SIG-M5 treated with dmso at 0.1 percent for 504 hours (cell line): ENCODE data around the gene LRRC43.
"Not testable (repeated sequence)": the region's sequence is repeated elsewhere in the genome, so short reads cannot be mapped to it uniquely, and the experiment has no call there.

Experiments used
- DNase-seq: peaks from one replicate; lab custom pipeline; 2025; ENCODE audit not compliant: unreplicated experiment; lab: John Stamatoyannopoulos, UW

Gene LRRC43

DNA sequence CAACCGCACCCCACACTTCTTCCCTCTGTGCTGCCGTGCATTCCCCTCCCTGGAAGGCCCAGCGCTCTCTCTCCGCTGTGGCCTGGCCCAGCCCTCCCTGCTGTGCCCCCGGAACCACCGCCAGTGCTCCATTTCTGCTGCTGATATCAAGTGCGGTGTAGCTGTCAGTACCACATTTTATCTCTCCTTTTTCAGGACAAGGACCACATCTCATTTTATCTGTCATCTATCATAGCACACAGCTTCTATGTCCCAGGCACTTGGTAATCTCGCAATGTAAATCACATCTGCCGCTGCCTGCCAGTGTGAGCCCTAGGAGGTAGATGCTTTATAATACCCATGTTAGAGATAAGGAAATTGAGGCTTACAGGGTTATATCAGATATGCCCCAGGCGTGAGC lies 27.2 kb upstream of the LRRC43 start:
- DNase-seq, result no peak

DNA sequence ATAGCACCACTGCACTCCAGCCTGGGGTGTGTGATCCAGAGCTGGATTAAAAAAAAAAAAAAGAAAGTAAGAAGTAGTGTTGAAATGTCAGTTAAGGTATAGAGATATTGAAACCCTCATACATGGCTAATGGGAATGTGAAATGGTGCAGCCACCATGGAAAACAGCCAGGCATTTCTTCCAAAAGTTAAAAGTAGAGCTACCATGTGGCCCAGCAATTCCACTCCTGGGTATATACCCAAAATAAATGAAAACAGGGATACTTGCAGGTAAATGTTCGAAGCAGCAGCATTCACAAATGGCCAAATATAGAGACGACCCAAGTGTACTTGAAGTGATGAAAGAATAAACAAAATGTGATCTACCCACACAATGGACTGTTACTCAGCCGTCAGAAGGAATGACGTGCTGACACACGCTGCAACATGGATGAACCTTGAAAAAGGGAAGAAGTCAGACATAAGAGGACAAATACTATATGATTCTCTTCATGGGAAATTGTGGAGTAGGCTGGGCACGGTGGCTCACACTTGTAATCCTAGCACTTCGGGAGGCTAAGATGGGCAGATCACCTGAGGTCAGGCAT lies 24.1 kb upstream of the LRRC43 start:
- DNase-seq, result no peak

GRCh38 chr12:122159882-122160281 lies 23.0 kb upstream of the LRRC43 start:
- DNase-seq, result no peak

DNA sequence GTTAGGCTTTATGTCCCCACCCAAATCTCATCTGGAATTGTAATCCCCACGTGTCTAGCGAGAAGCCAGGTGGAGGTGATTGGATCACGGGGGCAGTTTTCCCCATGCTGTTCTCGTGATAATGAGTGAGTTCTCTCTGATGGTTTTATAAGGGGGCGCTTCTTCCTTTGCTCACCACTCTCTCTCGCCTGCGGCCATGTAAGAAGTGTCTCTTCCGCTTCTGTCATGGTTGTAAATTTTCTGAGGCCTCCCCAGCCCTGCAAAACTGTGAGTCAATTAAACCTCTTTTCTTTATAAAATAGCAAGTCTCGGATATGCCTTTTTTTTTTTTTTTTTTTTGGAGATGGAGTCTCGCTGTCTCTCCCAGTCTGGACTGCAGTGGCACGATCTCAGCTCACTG lies 22.2 kb upstream of the LRRC43 start:
- no peak for DNase-seq

- no peak for DNase-seq
Measured at GRCh38 chr12:122161682-122162081, 21.2 kb upstream of the LRRC43 start.

DNA sequence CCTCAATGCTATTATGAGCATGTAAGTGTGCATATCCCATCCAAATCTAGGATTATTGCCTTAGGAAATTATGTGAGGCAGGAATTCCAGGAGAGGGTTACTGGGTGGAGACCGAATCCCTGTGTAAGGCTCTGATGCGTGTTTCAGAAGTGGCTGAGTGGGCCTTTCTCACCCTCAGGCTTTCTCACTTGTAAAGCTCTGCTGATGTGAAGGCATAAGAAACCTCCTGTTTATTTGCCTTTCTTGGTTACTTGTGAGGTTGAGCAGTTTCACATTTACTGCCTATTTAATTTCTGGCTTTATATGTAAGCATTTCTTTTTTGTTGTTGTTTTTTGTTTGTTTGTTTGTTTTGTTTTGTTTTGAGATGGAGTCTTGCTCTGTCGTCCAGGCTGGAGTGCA lies 19.9 kb upstream of the LRRC43 start:
- no peak for DNase-seq

DNA sequence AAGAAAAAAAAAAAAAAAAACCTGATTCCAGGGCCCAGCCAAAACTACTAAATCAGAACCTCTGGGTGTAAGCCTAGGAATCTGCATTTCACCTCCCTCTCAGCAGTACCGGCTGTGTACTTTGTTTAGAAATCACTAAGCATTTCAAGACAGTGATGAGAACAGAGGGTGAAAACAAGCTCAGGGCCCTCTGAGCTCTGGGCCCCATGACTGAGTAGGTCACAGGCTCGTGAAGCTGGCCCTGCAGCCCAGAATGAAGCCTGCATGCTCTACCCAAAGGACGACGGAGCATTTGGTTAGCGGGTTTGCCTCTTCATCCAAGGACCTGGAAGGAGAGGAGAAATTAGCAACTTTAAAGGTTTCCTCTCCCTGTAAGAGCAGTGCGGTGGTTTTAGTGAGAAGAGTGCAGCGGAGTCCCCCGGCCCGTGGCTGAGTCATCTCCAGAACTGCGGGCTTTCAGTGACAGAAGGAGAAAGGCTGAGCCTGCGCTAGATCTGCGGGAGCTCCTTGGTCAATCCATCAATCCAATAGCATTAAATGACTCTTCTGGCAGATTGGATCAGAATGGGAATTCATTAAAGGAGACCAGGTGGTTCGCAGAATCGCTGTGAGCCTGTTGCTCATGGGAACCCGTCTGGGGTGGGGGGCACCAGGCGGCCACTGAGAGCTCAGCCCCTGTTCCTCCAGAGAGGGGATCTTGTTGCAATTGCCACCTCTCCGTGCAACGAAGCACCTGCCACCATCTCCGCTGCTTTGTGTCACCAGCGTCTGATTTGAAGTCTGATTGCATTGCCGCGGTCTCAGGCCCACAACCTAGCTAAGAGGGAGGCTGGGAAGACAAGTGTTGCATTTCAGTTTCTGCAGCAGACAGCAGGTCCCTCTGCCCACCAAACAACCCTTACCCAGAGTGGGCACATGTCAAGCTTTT lies 16.2 kb upstream of the LRRC43 start:
- DNase-seq, result no peak

DNA sequence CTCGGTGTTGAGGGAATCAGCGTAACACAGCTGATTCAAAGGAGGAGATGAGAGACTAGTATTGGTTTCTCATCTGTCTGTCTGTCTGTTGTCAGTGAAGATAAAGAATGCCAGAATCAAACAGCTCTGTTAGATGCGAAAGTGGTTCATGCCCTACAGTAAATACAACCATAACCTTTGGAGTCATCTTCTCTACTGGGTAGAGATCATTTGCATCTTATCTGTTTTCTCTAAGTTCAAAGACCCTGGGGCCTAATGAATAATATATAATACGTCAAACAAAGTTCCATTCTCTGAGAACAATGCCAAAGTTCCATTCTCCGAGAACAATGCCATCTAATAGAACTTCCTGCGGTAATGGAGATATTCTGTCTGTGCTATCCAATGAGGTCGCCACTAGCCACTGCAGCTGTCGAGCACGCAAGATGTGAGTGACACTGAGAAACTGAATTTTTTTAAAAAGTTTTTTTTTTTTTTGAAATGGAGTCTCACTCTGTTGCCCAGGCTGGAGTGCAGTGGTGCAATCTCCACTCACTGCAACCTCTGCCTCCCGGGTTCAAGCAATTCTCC lies 15.5 kb upstream of the LRRC43 start:
- DNase-seq, result no peak

- no peak for DNase-seq
Measured at GRCh38 chr12:122168492-122168891, 14.4 kb upstream of the LRRC43 start.

DNA sequence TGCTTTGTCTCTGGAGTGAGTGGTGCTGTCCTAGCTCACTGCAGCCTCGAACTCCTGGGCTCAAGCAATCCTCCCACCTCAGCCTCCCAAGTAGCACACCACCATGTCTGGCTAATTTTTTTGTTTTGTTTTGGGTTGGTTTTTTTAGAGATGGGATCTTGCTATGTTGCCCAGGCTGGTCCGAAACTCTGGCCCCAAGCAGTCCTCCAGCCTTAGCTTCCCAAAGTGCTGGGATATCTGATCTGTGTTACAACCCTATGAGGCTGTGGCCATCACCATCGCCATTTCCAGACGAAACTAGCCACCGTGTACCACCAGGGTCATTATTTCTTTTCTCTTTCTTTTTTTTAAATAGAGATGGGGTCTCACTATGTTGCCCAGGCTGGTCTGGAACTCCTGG lies 11.5 kb upstream of the LRRC43 start:
- DNase-seq, result no peak

GRCh38 chr12:122172262-122172939 lies 10.5 kb upstream of the LRRC43 start:
- no peak for DNase-seq

GRCh38 chr12:122174155-122174845 lies 8.6 kb upstream of the LRRC43 start, which contains the start of gene IL31:
TSS of gene IL31 (minus strand) at chr12:122174221. CDS start at chr12:122174172, 49 bp downstream.
- DNase-seq, result no peak

GRCh38 chr12:122176473-122176872 lies 6.5 kb upstream of the LRRC43 start:
- not testable (repeated sequence) for DNase-seq

- DNase-seq, result no peak
Measured at GRCh38 chr12:122183588-122183940, 641 bp downstream of the LRRC43 start.

DNA sequence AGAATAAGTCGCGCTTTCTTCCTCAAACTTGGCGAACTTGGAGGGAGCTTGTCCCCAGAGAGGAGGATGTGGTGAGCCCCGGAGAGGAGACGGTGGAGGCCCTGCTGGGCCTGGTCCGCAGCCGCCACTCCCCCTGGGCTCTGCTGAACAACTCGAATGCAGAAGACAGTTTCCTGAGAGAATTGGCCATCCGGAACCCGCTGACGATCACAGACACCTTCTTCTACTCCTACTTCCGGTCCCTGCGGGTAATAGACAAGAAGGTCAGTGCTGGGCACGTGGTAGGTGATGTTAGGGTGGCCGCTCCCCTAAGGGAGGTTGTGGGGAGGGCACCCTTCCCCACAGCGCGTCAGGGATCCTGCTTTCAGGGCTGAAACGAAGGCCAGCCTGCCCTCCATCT lies 1.6 kb downstream of the LRRC43 start:
- no peak for DNase-seq

DNA sequence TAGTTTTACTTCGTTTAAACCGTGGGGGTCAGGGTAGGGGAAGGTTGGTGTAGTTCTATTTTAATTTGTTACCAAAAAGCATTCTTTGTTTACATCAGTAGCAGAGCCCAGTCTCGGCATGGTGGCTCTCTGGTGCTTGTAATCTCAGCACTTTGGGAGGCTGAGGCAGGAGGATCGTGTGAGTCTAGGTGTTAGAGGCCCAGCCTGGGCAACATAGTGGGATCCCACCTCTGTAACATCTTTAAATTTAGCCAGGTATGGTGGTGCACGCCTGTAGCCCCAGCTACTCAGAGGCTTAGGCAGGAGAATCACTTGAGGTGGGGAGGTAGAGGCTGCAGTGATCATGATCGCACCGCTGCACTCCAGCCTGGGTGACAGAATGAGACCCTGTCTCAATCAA lies 2.2 kb downstream of the LRRC43 start:
- DNase-seq, result no peak

- no peak for DNase-seq
Measured at GRCh38 chr12:122185494-122186082, 2.7 kb downstream of the LRRC43 start.

DNA sequence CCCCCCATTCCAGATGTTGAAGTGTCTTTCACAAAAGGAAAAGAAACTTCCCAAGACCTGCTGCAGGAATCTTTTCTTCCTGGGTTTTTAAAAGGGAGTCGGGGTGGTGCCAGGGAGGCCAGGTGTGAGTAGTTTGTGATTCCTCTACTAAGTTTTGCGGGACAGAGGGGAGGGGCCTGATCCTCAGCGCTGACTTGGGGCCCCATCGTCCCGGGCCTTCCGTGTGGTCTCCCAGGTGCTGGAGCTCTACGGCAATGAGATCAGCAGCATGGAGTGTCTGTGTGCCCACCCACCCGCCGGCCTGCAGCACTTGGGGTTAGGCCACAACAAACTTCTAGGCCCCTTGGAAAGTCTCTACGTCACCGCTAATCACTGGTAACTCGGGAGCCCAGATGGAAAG lies 4.5 kb downstream of the LRRC43 start:
- DNase-seq, result no peak

DNA sequence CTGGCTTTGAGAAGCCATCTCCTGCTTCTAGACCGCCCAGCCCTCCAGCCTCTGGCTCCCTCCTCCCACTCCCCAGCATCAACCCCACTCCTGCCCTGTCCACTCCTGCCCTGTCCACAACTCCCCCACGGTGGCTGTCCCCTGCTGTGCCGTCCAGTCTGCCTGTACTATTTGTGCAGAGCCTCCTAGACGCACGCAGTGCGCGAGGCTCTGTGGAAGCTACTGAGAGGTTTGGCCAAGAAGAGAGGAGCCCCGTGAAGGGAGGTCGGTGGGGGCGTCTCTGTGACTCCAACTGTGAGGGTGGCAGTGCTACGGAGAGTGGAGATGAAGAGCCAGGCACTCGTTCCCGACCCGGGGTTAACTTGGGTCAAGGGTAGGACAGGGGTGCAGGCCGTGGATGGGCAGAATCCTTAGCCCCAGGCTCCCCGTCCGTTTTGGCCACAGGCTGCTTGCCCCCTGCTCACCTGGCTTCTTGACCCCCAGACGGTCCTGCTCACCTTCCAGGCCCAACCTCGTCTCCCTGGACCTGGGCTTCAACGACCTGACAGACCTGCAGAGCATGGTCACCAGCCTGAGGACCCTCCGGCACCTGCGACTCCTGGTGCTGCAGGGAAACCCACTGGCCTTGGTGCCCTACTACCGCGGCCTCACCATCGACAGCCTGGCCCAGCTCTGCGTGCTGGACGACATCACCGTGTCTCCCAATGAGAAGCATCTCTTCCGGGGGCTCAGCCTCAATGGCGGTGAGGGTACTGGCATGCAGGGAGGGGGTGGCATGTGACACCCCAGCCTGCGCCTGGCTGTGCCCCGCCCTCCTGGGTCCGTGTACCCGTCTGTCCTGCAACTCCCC lies 6.9 kb downstream of the LRRC43 start:
- DNase-seq, result no peak
